H1 (cell line): ENCODE results near the gene KLHDC4. TPM values are rescaled to one million over a fixed set of nuclear protein-coding genes. Genes with fewer than 3 reads are reported as not detected.

Experiments
- BRCA1 ChIP-seq: IDR thresholded peaks from 2 replicates; pipeline ENCODE4 v1.6.1; 2012; ENCODE audit warnings: low read depth, low read length, improper control_type of control experiment
- GTF2F1 ChIP-seq: IDR thresholded peaks from 2 replicates; pipeline ENCODE4 v1.6.1; 2012; ENCODE audit warnings: low read depth, low read length, improper control_type of control experiment, borderline replicate concordance
- KDM5A ChIP-seq: fragments of 200-600 bp; IDR thresholded peaks from 2 replicates; pipeline ENCODE4 v1.7.1; 2012; ENCODE audit warnings: mild to moderate bottlenecking, low read length, inconsistent platforms, mixed read lengths
- polyA plus RNA-seq, 7 experiments: library from polyadenylated mRNA; depleted of rRNA in 3 of 7; stranded (reverse) in 5 of 7; unstranded in 2 of 7; fragments of >200 nt in 5 of 7; fragments of 200-250 nt in 2 of 7; gene quantifications; 1 replicate in 5 of 7; 2 replicates in 1 of 7; 4 replicates in 1 of 7; pipeline versions ENCODE4 v1.2.1 to v1.2.3, GENCODE V29; 2011 to 2013; ENCODE audit warnings: missing spikeins in 2 of 7, mixed read lengths in 2 of 7
- total RNA-seq: library from RNA; stranded (reverse); fragmentation: NEBNext Ultra II Directional; extraction: Animal tissue kit (Norgen Biotek cat#: 25700); gene quantifications from 2 replicates; pipeline ENCODE4 v1.2.1, GENCODE V29; 2021

Gene KLHDC4
- total and polyA plus RNA-seq, 2 of the 8 experiments (the other 6 are each of a cell fraction or from before 2014, with no cell fraction given) = 23.7 to 63.9 TPM

DNA sequence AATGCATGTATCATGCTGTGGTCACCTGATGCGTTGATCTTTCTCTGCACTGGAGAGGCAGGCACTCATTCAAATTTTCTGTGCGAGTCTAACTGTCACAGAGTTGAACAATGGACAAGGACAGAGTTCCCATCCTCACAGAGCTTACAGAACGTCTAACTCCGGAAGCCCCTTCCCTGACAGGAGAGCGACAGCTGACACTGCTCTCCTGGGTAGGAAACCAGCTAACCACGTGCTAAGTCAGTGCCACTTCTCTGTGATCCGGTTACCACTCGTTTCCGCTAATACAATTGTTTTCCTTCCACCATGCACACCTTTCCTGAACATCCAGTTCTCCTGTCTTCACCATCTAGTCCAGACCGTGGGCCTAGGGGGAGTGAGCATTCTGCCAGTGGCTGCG lies 11.3 kb downstream of the KLHDC4 start (continued):
- no peak for TF ChIP-seq BRCA1
- no peak for TF ChIP-seq GTF2F1
- TF ChIP-seq KDM5A = no peak
